HG03103 (cell line): Measurements from ENCODE around the gene NDUFAF8.

Experiments
- ATAC-seq: cut with Tn5 transposase; IDR thresholded peaks from one replicate; pipeline ENCODE4 v1.9.1; 2021; ENCODE audit warnings: low read depth; ENCODE audit not compliant: unreplicated experiment

The NDUFAF8 gene

GRCh38 chr17:81200201-81200600, 38.9 kb upstream of the NDUFAF8 start:
- no peak for ATAC-seq

- no peak for ATAC-seq
Observed at GRCh38 chr17:81200695-81201580, 38.2 kb upstream of the NDUFAF8 start.

- ATAC-seq = no peak
Observed at GRCh38 chr17:81202318-81202717, 36.8 kb upstream of the NDUFAF8 start.

- ATAC-seq = no peak
Observed at GRCh38 chr17:81203136-81203535, 36.0 kb upstream of the NDUFAF8 start.

GRCh38 chr17:81204578-81204977, 34.5 kb upstream of the NDUFAF8 start:
- ATAC-seq = no peak

GRCh38 chr17:81206166-81206565, 33.0 kb upstream of the NDUFAF8 start:
- no peak for ATAC-seq

- no peak for ATAC-seq
Observed at GRCh38 chr17:81206657-81207056, 32.5 kb upstream of the NDUFAF8 start.

- ATAC-seq = no peak
Observed at GRCh38 chr17:81207610-81208581, 31.2 kb upstream of the NDUFAF8 start.

GRCh38 chr17:81208651-81209050, 30.5 kb upstream of the NDUFAF8 start:
- ATAC-seq = no peak

- no peak for ATAC-seq
Observed at GRCh38 chr17:81209141-81209540, 30.0 kb upstream of the NDUFAF8 start.

- ATAC-seq = no peak
Observed at GRCh38 chr17:81210466-81210865, 28.7 kb upstream of the NDUFAF8 start.

- ATAC-seq = no peak
Observed at GRCh38 chr17:81210868-81211267, 28.2 kb upstream of the NDUFAF8 start.

- no peak for ATAC-seq
Observed at GRCh38 chr17:81212365-81212764, 26.8 kb upstream of the NDUFAF8 start.

GRCh38 chr17:81213978-81214377, 25.1 kb upstream of the NDUFAF8 start:
- ATAC-seq = no peak

GRCh38 chr17:81217491-81217890, 21.6 kb upstream of the NDUFAF8 start:
- no peak for ATAC-seq

- no peak for ATAC-seq
Observed at GRCh38 chr17:81218459-81218858, 20.7 kb upstream of the NDUFAF8 start.

GRCh38 chr17:81218991-81219390, 20.1 kb upstream of the NDUFAF8 start:
- no peak for ATAC-seq

GRCh38 chr17:81219476-81220180, 19.5 kb upstream of the NDUFAF8 start:
- ATAC-seq = no peak

GRCh38 chr17:81221371-81221841, 17.7 kb upstream of the NDUFAF8 start:
- ATAC-seq = no peak

GRCh38 chr17:81221842-81222619, 17.1 kb upstream of the NDUFAF8 start:
- ATAC-seq = no peak
